Measurements from ENCODE around the gene TFR2.

The TFR2 gene

DNA sequence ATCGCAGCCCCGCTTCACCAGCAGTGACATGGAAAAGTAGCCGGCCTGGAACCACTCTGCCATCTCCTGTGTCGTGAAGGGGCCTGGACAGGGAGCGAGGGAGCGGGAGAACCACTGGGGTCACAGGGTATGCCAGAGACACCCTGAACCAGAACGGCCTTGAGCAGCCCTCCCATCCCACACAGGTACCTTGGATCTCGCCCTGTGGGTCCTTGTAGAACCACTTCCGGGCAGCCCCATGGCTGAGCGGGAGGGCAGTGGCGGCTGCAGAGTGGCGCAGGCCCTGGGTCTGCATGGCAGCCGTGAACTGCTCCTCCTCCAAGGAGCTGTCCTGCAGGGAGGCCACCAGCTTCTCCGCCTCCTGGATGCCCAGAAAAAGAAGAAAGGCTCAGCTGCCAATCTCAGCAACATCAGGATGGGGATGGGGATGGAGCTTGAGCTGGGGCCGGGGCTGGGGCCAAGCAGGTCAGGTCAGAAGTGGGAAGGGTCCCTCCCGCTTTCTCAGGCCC lies 43.2 kb upstream of the TFR2 start:
- Histone ChIP-seq H3K4me3 (ENCODE audit: insufficient read depth, low read length, poor library complexity, severe bottlenecking) (no peak overlapping the region), H3K79me2 (ENCODE audit: insufficient read depth, low read length) (peaks cover 14% of the 10 kb centered on the region), H3K9me2 (replicated peaks; ENCODE audit: insufficient read depth, low read length) (no peaks in the 10 kb centered on the region), H3K27ac (ENCODE audit: low read depth, low read length) (no peak overlapping the region), H3K4me2 (ENCODE audit: low read depth, low read length, poor library complexity, severe bottlenecking) (no peak overlapping the region), H3K27me3 (ENCODE audit: low read length) (no peaks in the 10 kb centered on the region), H3K9ac (ENCODE audit: low read length) (no peak overlapping the region), H4K20me1 (ENCODE audit: low read depth, low read length) (no peaks in the 10 kb centered on the region), H3F3A (ENCODE audit: insufficient read depth) (peaks cover 20% of the 10 kb centered on the region), H3K36me3 (ENCODE audit: low read length) (no peaks in the 10 kb centered on the region), H3K9me3 (ENCODE audit: insufficient read depth, low read length) (no peaks in the 10 kb centered on the region), H2AFZ (ENCODE audit: low read depth, low read length, severe bottlenecking) (no peak overlapping the region)
- TF ChIP-seq EZH2phosphoT487 (conservative IDR thresholded peaks at IDR 0.05; ENCODE audit: low read length): no peak

DNA sequence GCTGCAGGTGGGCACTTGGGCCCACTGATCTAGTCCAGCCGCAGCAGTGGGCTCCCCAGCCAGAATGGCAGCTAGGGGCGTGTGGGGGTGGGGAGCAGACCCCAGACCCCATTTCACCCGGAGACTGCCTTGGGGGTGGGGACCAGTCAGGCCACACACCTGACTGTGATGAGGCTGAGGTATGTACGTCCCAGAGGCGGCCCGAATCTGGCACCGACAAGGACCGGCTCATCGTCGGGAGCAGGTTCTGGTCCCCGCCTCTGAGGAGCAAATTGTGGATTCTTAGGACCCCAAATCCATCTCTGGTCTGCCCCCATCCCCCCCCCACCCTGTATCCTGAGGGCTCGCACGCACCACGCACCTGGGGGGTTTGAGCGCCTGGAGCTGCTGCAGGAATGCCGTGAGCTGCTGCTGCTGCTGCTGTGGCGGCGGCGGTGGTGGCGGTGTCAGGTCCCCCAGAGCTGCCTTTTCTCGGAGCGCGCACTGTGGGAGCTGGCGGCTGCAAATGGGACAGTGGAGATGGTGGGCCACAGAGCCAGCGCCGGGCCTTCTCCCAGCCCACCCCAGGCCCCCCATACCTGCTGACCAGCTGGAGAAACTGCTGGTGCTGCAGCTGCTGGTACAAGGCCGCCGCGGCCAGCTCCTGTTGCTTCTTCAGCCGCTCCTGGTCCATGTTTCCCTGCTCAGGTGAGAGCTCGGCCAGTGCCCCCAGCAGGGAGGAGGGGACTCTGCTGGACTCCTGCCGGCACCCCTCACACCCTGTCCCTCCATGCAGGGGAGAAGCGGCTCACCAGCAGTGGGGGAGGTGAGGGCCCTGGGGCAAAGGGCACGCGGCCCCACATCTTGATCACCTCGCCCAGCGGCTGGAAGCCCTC lies 42.5 kb upstream of the TFR2 start:
- H3F3A ChIP-seq (ENCODE audit: insufficient read depth): peaks cover 20% of the 10 kb centered on the region
- no peak overlapping the region for H3K9ac ChIP-seq (ENCODE audit: low read length)
- no peaks in the 10 kb centered on the region for H3K36me3 ChIP-seq (ENCODE audit: low read length)
- H3K27ac ChIP-seq (ENCODE audit: low read depth, low read length): no peak overlapping the region
- H3K9me2 ChIP-seq (replicated peaks; ENCODE audit: insufficient read depth, low read length): no peaks in the 10 kb centered on the region
- H3K27me3 ChIP-seq (ENCODE audit: low read length): no peaks in the 10 kb centered on the region
- 0 out of 2 replicates have a peak, but pooled peaks cover 7% of the 10 kb centered on the region for H3K79me2 ChIP-seq (ENCODE audit: insufficient read depth, low read length)
- no peaks in the 10 kb centered on the region for H3K9me3 ChIP-seq (ENCODE audit: insufficient read depth, low read length)
- no peaks in the 10 kb centered on the region for H4K20me1 ChIP-seq (ENCODE audit: low read depth, low read length)
- H2AFZ ChIP-seq (ENCODE audit: low read depth, low read length, severe bottlenecking): no peak overlapping the region
- no peak for TF ChIP-seq EZH2phosphoT487 (conservative IDR thresholded peaks at IDR 0.05; ENCODE audit: low read length)
- TF ChIP-seq, protein P1, sequence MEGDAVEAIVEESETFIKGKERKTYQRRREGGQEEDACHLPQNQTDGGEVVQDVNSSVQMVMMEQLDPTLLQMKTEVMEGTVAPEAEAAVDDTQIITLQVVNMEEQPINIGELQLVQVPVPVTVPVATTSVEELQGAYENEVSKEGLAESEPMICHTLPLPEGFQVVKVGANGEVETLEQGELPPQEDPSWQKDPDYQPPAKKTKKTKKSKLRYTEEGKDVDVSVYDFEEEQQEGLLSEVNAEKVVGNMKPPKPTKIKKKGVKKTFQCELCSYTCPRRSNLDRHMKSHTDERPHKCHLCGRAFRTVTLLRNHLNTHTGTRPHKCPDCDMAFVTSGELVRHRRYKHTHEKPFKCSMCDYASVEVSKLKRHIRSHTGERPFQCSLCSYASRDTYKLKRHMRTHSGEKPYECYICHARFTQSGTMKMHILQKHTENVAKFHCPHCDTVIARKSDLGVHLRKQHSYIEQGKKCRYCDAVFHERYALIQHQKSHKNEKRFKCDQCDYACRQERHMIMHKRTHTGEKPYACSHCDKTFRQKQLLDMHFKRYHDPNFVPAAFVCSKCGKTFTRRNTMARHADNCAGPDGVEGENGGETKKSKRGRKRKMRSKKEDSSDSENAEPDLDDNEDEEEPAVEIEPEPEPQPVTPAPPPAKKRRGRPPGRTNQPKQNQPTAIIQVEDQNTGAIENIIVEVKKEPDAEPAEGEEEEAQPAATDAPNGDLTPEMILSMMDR (IDR thresholded peaks at IDR 0.05; ENCODE audit: insufficient read depth, low read length, poor library complexity, severe bottlenecking): no peak
- no peak overlapping the region for H3K4me2 ChIP-seq (ENCODE audit: low read depth, low read length, poor library complexity, severe bottlenecking)
- no peak overlapping the region for H3K4me3 ChIP-seq (ENCODE audit: insufficient read depth, low read length, poor library complexity, severe bottlenecking)

DNA sequence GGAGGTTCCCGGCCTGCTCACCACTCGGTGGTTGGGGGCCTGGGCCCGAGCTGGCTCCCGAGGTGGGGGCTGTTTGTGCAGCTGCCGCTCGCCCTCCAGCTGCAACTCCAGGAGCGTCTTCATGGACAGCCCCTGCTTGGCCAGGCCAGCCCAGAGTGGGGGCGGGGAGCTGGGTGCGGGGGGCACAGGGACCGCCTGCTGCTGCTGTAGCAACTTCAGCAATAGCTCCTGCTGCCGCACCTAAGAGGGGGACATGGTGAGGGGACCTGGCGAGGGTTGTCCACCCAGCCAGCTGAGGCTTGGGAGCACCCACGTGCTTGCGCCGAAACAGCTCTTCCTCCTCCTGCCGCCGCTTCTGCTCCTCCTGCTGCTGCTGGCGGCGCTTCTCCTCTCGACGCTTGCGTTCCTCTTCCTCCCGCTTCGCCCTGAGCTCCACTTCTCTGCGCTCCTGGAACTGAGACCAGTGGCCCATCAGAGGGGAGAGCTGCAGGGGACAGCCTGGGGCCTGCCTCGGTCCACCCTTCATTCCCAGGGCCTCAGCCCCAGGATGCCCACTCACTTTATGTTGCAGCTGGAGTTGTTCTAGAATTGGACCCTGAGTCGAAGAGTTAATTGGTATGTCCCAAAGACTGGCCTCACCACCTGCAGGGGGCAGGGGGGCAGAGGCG lies 41.8 kb upstream of the TFR2 start:
- Histone ChIP-seq H3K36me3 (ENCODE audit: low read length) (no peaks in the 10 kb centered on the region), H3K9ac (ENCODE audit: low read length) (no peak overlapping the region), H3K4me2 (ENCODE audit: low read depth, low read length, poor library complexity, severe bottlenecking) (no peak overlapping the region), H3K9me2 (replicated peaks; ENCODE audit: insufficient read depth, low read length) (no peaks in the 10 kb centered on the region), H3K27me3 (ENCODE audit: low read length) (no peaks in the 10 kb centered on the region), H4K20me1 (ENCODE audit: low read depth, low read length) (no peaks in the 10 kb centered on the region), H3F3A (ENCODE audit: insufficient read depth) (peaks cover 20% of the 10 kb centered on the region), H3K27ac (ENCODE audit: low read depth, low read length) (no peak overlapping the region), H3K79me2 (ENCODE audit: insufficient read depth, low read length) (no peaks in the 10 kb centered on the region), H2AFZ (ENCODE audit: low read depth, low read length, severe bottlenecking) (no peak overlapping the region), H3K4me3 (ENCODE audit: insufficient read depth, low read length, poor library complexity, severe bottlenecking) (no peak overlapping the region), H3K9me3 (ENCODE audit: insufficient read depth, low read length) (no peaks in the 10 kb centered on the region)
- TF ChIP-seq EZH2phosphoT487 (conservative IDR thresholded peaks at IDR 0.05; ENCODE audit: low read length): no peak
- TF ChIP-seq, protein P1 (IDR thresholded peaks at IDR 0.05; ENCODE audit: insufficient read depth, low read length, poor library complexity, severe bottlenecking): no peak

Measured in SU-DHL-6 (cell line).